Thyroid gland (tissue), 4 donors: ENCODE results near the gene MTMR8. TPM values are rescaled to one million over a fixed set of nuclear protein-coding genes. Genes with fewer than 3 reads are reported as not detected.

Experiments
- DNase-seq, 2 donors: peaks; one replicate each; pipeline ENCODE4 v3.0.0-alpha.2; 2019
- H3K27ac ChIP-seq, 3 donors: fragments of 200-600 bp; sonication (generic); 1 replicate in 2 of 3; 2 replicates in 1 of 3; pipeline ENCODE4 v1.5.1; 2016 to 2019; ENCODE audit warnings: mild to moderate bottlenecking in 1 of 3, moderate library complexity in 1 of 3
- H3K27me3 ChIP-seq: fragments of 200-600 bp; sonication (generic); one replicate; pipeline ENCODE4 v1.5.1; 2019
- H3K36me3 ChIP-seq, 2 donors: fragments of 200-600 bp; sonication (generic); one replicate each; pipeline ENCODE4 v1.5.1; 2016 to 2019
- H3K4me1 ChIP-seq, 2 donors: fragments of 200-600 bp; sonication (generic); one replicate each; pipeline ENCODE4 v1.5.1; 2017 to 2019
- H3K4me3 ChIP-seq, 3 donors: fragments of 200-600 bp; sonication (generic); replicated peaks in 1 of 3; 1 replicate in 2 of 3; 2 replicates in 1 of 3; pipeline ENCODE4 v1.5.1; 2016; ENCODE audit warnings: mild to moderate bottlenecking in 1 of 3
- H3K9me3 ChIP-seq: fragments of 200-600 bp; sonication (generic); one replicate; pipeline ENCODE4 v1.5.1; 2017
- CTCF ChIP-seq, 6 experiments: fragments of 200-600 bp in 3 of 6; fragments of 450-650 bp in 3 of 6; sonication (generic) in 3 of 6; IDR thresholded peaks; one replicate each; pipeline ENCODE4 v1.5.1; 2016 to 2019; ENCODE audit warnings: antibody characterized with exemption in 6 of 6, mild to moderate bottlenecking in 2 of 6, inconsistent platforms in 1 of 6, moderate library complexity in 1 of 6
- POLR2A ChIP-seq, 2 donors: fragments of 450-650 bp; IDR thresholded peaks; one replicate each; pipeline ENCODE4 v1.6.1; 2017; ENCODE audit warnings: antibody characterized with exemption in 2 of 2, mild to moderate bottlenecking in 2 of 2, moderate library complexity in 1 of 2
- WGBS, 2 donors: methylation state at CpG; one replicate each; pipeline ENCODE4 v1.1.5; 2017; 5-methylcytosine and 5-hydroxymethylcytosine counted together
- intact Hi-C: fragments of 100-400 bp; cut with DNase I; formaldehyde crosslinking; loops from one replicate; pipeline ENCODE4 v1.15.1; 2023
- total RNA-seq, 4 donors: library from RNA; depleted of rRNA; stranded (reverse); fragments of >200 nt; gene quantifications; one replicate each; pipeline ENCODE4 v1.2.3, GENCODE V29; 2016

MTMR8 gene
- total RNA-seq, 4 donors from 2014 or later = 1.6 to 2.9 (median 2.1) TPM

DNA sequence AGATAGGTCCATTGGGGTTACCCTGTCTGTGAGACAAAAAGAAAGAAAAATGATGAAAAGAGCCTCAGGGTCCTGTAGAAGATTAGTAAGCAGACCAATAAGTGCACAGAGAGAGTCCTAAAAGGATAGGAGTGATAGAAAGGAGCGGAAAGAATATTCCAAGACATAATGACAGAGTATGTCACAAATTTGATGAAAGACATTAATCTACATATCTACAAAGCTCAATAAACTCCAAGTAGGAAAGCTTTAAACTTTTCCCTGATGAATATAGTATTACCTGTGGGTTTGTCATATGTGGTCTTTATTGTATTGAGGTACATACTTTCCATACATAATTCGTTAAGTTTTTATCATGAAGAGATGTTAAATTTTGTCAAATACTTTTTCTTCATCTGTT lies 73.7 kb downstream of the MTMR8 start:
- Histone ChIP-seq H3K27me3 (no peaks in the 10 kb centered on the region), H3K4me3 (no peak overlapping the region), H3K36me3 (no peaks in the 10 kb centered on the region), H3K9me3 (no peaks in the 10 kb centered on the region), H3K27ac (no peak overlapping the region), H3K4me1 (no peaks in the 10 kb centered on the region)
- intact Hi-C loops = no loop called here
- no peak for TF ChIP-seq CTCF (IDR thresholded peaks at IDR 0.05)
- no peak for TF ChIP-seq POLR2A (IDR thresholded peaks at IDR 0.05)
- 94 to 100% methylated on average over 2 of the region's 2 CpGs for WGBS, 2 donors
- no peak for DNase-seq

GRCh38 chrX:64313624-64314023 lies 81.6 kb downstream of the MTMR8 start:
- no peak overlapping the region for H3K27ac ChIP-seq
- H3K4me1 ChIP-seq = no peaks in the 10 kb centered on the region
- WGBS, 2 donors = 94 to 100% methylated on average over 1 of the region's 1 CpG
- no peaks in the 10 kb centered on the region for H3K36me3 ChIP-seq
- TF ChIP-seq CTCF (IDR thresholded peaks at IDR 0.05) (no peak), POLR2A (IDR thresholded peaks at IDR 0.05) (no peak)
- intact Hi-C loops = no loop called here
- DNase-seq = no peak
- H3K9me3 ChIP-seq = no peaks in the 10 kb centered on the region
- no peak overlapping the region for H3K4me3 ChIP-seq
- no peaks in the 10 kb centered on the region for H3K27me3 ChIP-seq

DNA sequence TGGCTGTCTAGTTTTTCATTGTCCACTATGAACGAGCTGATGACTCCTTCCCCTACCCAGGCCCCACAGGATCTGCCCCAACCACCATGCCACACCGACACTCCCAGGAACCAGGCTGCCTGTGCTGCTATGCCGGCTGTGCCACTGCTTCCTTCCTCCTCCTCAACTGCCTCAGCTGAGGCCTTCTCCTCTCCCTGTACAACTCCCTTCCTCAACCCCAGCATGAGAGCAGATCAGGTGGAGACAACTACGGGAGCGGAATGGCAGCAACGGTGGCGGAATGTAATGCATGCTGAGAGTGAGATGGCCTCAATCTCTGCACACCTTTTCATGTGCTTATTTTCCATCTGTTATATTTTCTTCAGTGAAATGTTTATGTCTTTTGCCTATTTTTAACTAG lies 88.5 kb downstream of the MTMR8 start:
- intact Hi-C loops = no loop called here
- no peaks in the 10 kb centered on the region for H3K9me3 ChIP-seq
- no peak for DNase-seq
- H3K27me3 ChIP-seq = no peaks in the 10 kb centered on the region
- no peak overlapping the region for H3K4me3 ChIP-seq
- TF ChIP-seq POLR2A (IDR thresholded peaks at IDR 0.05) = no peak
- TF ChIP-seq CTCF (IDR thresholded peaks at IDR 0.05) = no peak
- H3K4me1 ChIP-seq = no peaks in the 10 kb centered on the region
- WGBS, 2 donors = 95 to 100% methylated on average over 7 of the region's 7 CpGs
- no peak overlapping the region for H3K27ac ChIP-seq
- no peaks in the 10 kb centered on the region for H3K36me3 ChIP-seq

- Histone ChIP-seq H3K4me3 (no peak overlapping the region), H3K4me1 (no peaks in the 10 kb centered on the region), H3K27me3 (no peaks in the 10 kb centered on the region), H3K9me3 (no peaks in the 10 kb centered on the region), H3K27ac (no peak overlapping the region), H3K36me3 (no peaks in the 10 kb centered on the region)
- no peak for DNase-seq
- 84 to 96% methylated on average over 2 of the region's 2 CpGs for WGBS, 2 donors
- intact Hi-C loops = no loop called here
- TF ChIP-seq CTCF (IDR thresholded peaks at IDR 0.05) (no peak), POLR2A (IDR thresholded peaks at IDR 0.05) (no peak)
Observed at GRCh38 chrX:64291123-64291522, 104.1 kb downstream of the MTMR8 start.

DNA sequence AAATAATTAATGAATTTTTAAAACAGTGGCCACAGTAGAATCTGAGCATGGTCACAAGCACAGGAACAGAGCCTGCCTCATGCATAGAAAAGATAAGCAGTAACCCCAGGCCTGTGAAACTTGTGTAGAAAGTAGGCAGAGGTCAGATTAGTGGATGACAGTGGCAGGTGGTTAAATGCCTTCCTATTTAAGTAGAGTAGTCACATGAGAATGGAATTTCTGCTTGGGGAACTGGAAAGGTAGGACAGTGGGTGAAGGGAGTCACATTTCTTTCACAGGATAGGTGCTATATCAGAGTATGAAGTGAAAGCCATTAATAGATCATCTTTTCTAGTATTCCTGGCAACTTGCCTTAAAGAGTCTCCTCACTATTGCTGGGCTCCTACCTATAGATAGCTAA lies 130.0 kb downstream of the MTMR8 start:
- TF ChIP-seq POLR2A (IDR thresholded peaks at IDR 0.05) = no peak
- TF ChIP-seq CTCF (IDR thresholded peaks at IDR 0.05) = no peak
- H3K36me3 ChIP-seq = no peaks in the 10 kb centered on the region
- no peak for DNase-seq
- H3K4me3 ChIP-seq = no peak overlapping the region
- no peaks in the 10 kb centered on the region for H3K4me1 ChIP-seq
- H3K27ac ChIP-seq = no peak overlapping the region
- no peaks in the 10 kb centered on the region for H3K27me3 ChIP-seq
- no peaks in the 10 kb centered on the region for H3K9me3 ChIP-seq
- intact Hi-C loops = no loop called here
